ENCODE measurements around the gene QKI. TPM values are rescaled to one million over a fixed set of nuclear protein-coding genes. Genes with fewer than 3 reads are reported as not detected.
"Not testable (repeated sequence)": the region's sequence is repeated elsewhere in the genome, so short reads cannot be mapped to it uniquely, and the experiment has no call there.

The QKI gene
- total RNA-seq, 1 donor from 2014 or later, result 267 TPM

DNA sequence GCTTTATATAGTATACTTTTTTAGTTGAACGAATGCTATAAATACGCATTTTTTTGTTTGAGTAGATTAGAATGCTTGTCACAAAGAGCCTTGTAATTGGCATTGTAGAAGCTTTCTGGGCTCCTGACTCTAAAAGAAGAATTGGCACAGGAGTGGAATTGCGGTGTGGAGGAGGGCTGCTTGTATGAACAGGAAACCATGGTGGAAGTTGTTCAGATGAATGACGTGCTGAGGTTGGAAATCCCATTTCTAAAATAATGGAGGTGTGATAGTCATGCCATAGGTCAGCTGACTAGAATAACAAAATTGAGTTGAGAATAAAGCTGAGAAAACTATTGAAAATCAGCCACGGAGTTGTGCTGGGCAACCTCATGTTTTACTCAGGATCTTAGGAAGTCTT lies 174.9 kb downstream of the QKI start:
- H3K4me3 Mint-ChIP-seq, result no peak overlapping the region
- H3K27ac Mint-ChIP-seq (ENCODE audit: unreplicated experiment), result no peak overlapping the region
- peaks cover 27% of the 10 kb centered on the region for H3K9me3 Mint-ChIP-seq
- no peak for TF ChIP-seq CTCF (conservative IDR thresholded peaks at IDR 0.05)
- peaks cover 22% of the 10 kb centered on the region for H3K36me3 Mint-ChIP-seq (ENCODE audit: low read depth)
- DNase-seq (ENCODE audit: low read depth, low spot score), result no peak
- no peaks in the 10 kb centered on the region for H3K27me3 Mint-ChIP-seq (ENCODE audit: low read depth)
- peaks cover 15% of the 10 kb centered on the region for H3K4me1 Mint-ChIP-seq

DNA sequence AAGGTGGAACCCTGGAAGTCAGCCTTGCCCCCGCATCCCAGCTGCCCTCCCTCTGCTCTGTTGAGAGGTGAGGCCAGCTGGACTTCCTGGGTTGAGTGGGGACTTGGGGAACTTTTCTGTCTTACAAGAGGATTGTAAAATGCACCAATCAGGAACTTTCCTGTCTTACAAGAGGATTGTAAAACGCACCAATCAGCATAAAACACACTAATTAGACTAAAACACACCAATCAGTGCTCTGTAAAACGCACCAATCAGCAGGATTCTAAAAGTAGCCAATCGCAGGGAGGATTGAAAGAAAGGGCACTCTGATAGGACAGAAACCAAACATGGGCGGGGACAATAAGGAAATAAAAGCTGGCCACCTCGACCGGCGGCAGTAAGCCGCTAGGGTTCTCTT lies 175.6 kb downstream of the QKI start:
- H3K27me3 Mint-ChIP-seq (ENCODE audit: low read depth); H3K27ac Mint-ChIP-seq (ENCODE audit: unreplicated experiment); H3K4me3 Mint-ChIP-seq; DNase-seq (ENCODE audit: low read depth, low spot score): not testable (repeated sequence)
- peaks cover 27% of the 10 kb centered on the region for H3K9me3 Mint-ChIP-seq
- H3K36me3 Mint-ChIP-seq (ENCODE audit: low read depth), result peaks cover 22% of the 10 kb centered on the region
- peaks cover 15% of the 10 kb centered on the region for H3K4me1 Mint-ChIP-seq

GRCh38 chr6:163592872-163593271 lies 178.4 kb downstream of the QKI start:
- Mint-ChIP-seq H3K27me3 (ENCODE audit: low read depth) (no peaks in the 10 kb centered on the region), H3K36me3 (ENCODE audit: low read depth) (peaks cover 22% of the 10 kb centered on the region), H3K4me3 (no peak overlapping the region), H3K27ac (ENCODE audit: unreplicated experiment) (no peak overlapping the region), H3K4me1 (peaks cover 10% of the 10 kb centered on the region), H3K9me3 (peaks cover 27% of the 10 kb centered on the region)
- no peak for TF ChIP-seq CTCF (conservative IDR thresholded peaks at IDR 0.05)
- no peak for DNase-seq (ENCODE audit: low read depth, low spot score)

- H3K4me3 Mint-ChIP-seq, result no peak overlapping the region
Observed at GRCh38 chr6:163596174-163596573, 181.7 kb downstream of the QKI start.

DNA sequence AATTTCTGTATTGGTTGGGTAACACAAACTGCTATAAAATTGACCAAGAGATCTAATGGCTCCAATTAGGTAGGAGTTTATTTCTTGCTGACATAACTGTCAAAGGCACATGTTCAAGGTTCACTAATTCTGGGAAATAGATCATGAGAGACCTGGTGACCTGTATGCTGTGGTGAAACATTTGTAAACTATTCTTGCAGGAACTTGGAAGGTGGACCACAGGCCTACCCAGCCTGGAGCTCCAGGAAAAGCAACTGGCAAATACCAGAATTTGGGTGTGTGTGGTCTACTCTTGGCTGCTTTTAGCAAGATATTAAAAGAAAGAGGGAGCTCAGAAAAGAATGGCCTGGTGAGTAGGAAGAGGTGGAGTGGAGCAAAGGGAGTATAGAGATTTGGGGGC lies 184.6 kb downstream of the QKI start:
- no peaks in the 10 kb centered on the region for H3K9me3 Mint-ChIP-seq
- H3K27me3 Mint-ChIP-seq (ENCODE audit: low read depth), result no peaks in the 10 kb centered on the region
- H3K4me3 Mint-ChIP-seq, result no peak overlapping the region
- no peaks in the 10 kb centered on the region for H3K36me3 Mint-ChIP-seq (ENCODE audit: low read depth)
- no peak overlapping the region for H3K27ac Mint-ChIP-seq (ENCODE audit: unreplicated experiment)
- peaks cover 15% of the 10 kb centered on the region for H3K4me1 Mint-ChIP-seq
- no peak for TF ChIP-seq CTCF (conservative IDR thresholded peaks at IDR 0.05)
- DNase-seq (ENCODE audit: low read depth, low spot score), result no peak

More at GRCh38 chr6:163596174-163596573, 181.7 kb downstream of the QKI start:
- Mint-ChIP-seq H3K27me3 (ENCODE audit: low read depth) (no peaks in the 10 kb centered on the region), H3K27ac (ENCODE audit: unreplicated experiment) (no peak overlapping the region), H3K9me3 (peaks cover 15% of the 10 kb centered on the region), H3K4me1 (peaks cover 4% of the 10 kb centered on the region), H3K36me3 (ENCODE audit: low read depth) (peaks cover 14% of the 10 kb centered on the region)
- no peak for DNase-seq (ENCODE audit: low read depth, low spot score)
- TF ChIP-seq CTCF (conservative IDR thresholded peaks at IDR 0.05), result no peak

DNA sequence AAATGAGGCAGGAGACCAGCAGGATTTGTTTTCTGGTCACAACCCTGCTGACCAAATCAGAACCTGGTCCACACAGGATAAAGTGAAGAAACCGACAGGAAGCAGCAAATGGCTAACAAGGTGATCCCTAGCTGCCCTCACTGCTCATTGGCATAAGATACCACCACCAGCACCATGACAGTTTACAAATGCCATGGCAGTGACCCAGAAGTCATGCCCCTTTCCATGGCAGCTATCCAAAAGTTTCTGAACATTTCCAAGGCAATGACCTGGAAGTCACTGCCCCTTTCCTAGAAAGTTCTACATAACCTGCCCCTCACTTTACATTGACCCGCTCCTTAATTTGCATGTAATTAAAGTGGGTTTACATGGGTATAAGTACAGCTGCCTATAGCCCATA lies 185.2 kb downstream of the QKI start:
- Mint-ChIP-seq H3K4me3 (no peak overlapping the region), H3K9me3 (no peaks in the 10 kb centered on the region), H3K36me3 (ENCODE audit: low read depth) (no peaks in the 10 kb centered on the region), H3K4me1 (peaks cover 15% of the 10 kb centered on the region), H3K27me3 (ENCODE audit: low read depth) (no peaks in the 10 kb centered on the region), H3K27ac (ENCODE audit: unreplicated experiment) (no peak overlapping the region)
- DNase-seq (ENCODE audit: low read depth, low spot score), result no peak
- TF ChIP-seq CTCF (conservative IDR thresholded peaks at IDR 0.05), result no peak
